H1 (cell line): ENCODE measurements around the gene CPTP. TPM values are rescaled to one million over a fixed set of nuclear protein-coding genes. Genes with fewer than 3 reads are reported as not detected.

ENCODE experiments used
- ATF3 ChIP-seq: IDR thresholded peaks from 2 replicates; pipeline ENCODE4 v1.6.1; 2011; ENCODE audit warnings: low read depth, mild to moderate bottlenecking, low read length; ENCODE audit not compliant: insufficient read depth
- polyA plus RNA-seq, 7 experiments: library from polyadenylated mRNA; depleted of rRNA in 3 of 7; stranded (reverse) in 5 of 7; unstranded in 2 of 7; fragments of >200 nt in 5 of 7; fragments of 200-250 nt in 2 of 7; gene quantifications; 1 replicate in 5 of 7; 2 replicates in 1 of 7; 4 replicates in 1 of 7; pipeline versions ENCODE4 v1.2.1 to v1.2.3, GENCODE V29; 2011 to 2013; ENCODE audit warnings: missing spikeins in 2 of 7, mixed read lengths in 2 of 7
- total RNA-seq: library from RNA; stranded (reverse); fragmentation: NEBNext Ultra II Directional; extraction: Animal tissue kit (Norgen Biotek cat#: 25700); gene quantifications from 2 replicates; pipeline ENCODE4 v1.2.1, GENCODE V29; 2021

CPTP gene
- total and polyA plus RNA-seq, 2 of the 8 experiments (the other 6 are each of a cell fraction or from before 2014, with no cell fraction given), result 8.1 to 10.6 TPM

GRCh38 chr1:1334835-1335234 lies 10.2 kb downstream of the CPTP start (continued):
- no peak for TF ChIP-seq ATF3
